Measurements from ENCODE around the gene MGMT.

Gene MGMT

DNA sequence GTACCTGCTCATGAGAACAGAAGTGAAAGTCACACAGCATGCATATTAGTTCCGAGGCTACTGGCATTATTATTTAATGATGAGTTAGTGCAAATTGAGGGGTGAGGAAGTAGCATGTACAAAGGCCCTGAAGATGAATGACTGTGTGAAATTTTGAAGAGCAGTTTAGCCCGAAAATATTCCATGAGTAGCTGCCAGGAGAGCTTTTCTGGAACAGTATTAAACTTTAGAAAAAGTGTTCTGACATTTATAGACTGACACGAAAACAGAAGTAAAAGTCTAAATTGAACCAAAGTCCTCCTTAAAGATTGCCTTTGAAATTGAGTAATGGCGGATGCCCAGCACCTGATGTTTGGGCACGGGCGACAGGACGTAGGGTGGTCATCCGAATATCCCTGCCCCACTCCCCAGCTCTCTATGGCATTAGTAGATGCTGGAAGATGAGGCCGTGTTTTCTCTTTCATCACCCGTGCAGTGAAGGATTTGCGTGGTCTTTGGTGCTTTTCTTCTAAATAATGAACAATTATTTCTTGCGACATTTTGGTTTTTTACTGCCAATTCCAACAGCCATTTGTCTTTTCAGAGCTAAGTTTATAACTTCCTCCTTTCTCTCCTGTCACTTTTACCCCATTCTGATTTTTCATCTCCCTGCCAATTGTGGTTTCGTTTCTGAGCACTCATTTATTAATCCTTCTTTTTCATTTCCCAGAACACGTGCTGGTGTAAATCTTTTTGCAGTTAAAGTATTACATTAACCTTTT lies 192.6 kb downstream of the MGMT start:
- FAIRE-seq, result no peak

DNA sequence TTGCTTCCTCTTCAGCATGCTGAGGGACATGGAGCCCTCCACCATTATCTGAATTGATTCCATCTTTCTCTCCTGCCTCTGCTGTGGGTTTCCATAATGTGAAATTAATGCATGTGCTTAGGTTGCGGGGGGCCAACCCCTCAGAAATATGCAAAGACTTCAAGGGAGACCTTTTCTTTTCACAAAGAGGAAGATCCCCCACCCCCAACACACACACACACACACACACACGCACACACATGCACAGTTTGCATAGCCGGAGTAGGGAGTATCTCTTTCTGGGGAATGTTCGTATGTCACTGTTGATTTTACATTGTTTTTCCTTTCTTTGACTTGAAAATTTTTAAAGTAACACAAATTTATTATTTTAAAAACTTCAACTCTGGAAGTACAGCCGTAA lies 193.5 kb downstream of the MGMT start:
- FAIRE-seq, result no peak

DNA sequence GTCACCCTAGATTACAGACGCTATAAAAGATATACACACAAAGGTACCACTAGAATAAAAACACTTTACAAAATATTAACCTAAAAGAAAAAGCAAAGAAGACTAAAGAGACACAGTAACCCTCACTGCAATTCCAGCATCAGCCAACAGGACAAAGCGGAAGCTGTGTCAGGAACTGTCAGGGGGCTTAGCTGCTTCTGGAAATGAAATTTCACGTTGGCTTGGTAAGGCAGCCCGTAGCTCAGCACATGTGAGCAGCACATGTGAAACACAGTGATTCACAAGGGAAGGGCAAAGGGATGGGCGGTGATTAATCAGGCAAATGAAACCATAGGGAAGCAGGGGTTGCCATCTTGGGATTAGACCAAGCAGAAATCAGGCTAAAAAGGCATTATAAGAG lies 195.4 kb downstream of the MGMT start:
- no peak for FAIRE-seq

DNA sequence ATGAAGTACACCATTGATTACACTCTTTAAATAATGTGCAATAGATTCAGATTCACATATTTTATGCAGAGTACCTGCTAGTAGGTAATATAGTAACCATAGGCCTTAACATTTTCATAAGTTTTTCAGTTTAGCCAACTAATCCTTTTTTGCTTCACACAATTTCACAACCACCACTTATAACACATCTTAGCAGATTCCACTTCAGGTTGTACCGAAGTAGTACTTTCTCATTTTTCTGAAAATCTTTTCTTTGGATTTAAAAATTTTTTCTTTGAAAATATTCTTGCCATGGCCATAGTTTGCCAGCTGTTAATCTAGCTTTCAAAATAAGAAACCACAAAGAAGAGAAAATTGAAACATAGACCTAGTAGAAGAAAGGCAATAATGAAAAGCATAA lies 203.1 kb downstream of the MGMT start:
- FAIRE-seq, result no peak

DNA sequence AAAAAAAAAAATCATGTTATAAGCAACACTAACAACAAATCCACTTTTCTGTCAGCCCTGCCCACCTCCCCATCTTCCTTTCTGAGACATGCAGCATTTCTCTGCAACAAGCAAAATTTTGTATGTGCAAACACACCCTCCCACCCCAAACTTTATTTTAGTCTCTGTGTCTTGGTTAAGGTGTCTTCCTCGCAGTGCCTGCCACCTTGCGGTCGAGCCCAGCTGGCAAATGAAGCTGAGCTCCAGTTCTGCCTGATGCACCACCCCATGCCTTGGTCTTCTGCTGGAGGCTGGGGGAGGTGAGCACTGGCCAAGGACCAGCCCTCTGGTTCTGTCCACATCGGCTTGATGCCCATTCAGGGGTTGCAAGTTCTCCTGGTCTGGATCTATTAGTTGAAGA lies 206.3 kb downstream of the MGMT start:
- no peak for FAIRE-seq

DNA sequence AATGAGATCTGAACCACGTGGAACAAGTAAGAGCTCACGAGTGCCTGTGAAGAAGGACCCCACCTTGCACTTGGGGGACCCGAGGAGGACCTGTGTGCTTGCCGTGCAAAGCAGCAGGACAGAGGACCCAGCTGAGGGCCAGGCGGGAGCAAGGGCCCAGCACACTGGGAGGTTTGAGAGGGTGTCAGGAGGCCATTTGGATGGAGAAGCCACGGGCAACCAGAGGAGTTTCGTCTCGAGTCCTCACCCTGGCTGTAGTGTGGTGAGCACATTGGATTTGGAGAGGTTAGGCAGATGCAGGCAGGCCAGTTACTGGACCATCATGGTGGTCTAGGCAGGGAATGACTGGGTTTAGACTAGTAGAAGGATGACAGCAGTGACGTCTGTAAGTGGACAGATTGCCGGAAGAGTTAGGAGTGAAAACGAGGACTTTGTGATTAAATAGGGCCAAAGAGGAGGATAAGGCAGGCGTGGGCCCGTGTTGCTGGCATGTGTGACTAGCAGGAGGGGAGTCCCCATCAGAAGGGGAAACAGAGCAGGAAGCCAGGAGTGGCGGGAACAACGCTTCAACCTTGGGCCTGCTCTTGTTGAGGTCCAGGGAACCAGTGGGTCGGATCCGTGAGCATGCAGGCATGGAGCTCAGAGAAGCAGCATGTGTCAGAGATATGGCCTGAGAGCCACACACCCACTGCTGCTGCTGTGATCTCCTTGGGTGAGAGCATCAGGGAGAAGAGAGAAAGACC lies 208.2 kb downstream of the MGMT start:
- FAIRE-seq, result no peak

DNA sequence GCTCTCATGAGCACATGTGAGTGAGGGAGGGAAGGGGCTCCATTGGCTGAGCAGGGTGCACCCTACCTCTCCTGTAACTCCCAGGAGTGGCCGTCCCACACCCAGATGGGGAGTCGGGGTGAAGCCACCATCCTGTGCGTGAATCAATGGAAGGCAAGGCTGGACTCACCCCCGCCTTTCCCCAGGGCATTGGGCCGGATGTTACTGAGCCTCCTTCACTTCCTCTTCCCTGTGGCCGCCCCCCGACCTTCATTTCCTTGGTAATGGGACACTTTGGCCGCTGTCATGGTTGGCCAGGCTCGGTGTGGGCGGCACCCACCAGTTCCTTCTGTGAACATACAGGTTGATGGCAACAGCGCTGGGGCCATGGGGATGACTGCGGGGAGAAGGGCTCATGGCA lies 209.0 kb downstream of the MGMT start:
- no peak for FAIRE-seq

DNA sequence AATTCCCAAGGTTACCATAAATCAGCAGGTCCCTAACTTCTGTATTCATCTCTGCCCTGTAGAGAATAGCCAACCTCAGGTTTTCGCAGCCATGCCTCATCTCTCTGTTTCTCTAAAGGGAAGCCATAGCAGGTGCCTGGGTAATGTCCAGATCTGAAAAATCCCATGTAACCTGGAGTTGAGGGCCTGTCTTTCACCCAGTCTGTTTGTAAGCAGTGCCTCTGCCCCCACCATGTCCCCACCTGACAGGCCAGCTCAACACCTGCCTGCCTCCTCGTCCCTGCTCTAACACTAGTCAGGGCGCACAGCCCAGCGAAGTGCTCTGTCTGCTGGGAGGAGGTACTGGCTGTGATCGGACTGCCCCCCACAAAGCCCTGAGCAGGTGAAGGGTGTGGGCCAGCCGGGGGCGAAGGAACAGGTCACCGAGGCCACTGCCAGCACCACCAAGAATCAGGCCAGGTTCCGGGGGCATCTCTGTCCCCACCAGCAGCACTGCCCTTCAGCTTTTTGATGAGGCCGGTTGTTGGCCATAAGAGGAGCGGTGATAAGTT lies 210.4 kb downstream of the MGMT start:
- FAIRE-seq, result no peak

DNA sequence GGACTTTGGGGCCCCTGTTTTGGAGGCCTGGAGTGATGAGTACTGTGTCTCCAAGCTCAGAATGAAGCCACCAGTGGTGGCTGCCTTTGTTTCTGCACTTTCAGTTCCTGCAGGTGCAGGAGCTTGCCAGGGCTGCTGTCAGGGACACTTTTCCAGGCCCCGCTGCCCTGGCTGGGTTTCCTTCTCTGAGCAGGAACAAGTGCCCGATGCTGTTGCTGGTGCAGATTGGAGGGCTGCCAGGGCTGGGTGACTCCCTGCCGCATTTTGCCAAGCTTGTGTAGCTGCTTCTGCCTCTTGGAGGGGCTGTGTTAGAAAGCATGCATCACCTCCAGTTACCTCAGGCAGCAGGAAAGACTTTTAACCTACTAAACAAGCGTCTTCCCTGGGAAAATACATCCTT lies 211.1 kb downstream of the MGMT start:
- FAIRE-seq, result no peak

DNA sequence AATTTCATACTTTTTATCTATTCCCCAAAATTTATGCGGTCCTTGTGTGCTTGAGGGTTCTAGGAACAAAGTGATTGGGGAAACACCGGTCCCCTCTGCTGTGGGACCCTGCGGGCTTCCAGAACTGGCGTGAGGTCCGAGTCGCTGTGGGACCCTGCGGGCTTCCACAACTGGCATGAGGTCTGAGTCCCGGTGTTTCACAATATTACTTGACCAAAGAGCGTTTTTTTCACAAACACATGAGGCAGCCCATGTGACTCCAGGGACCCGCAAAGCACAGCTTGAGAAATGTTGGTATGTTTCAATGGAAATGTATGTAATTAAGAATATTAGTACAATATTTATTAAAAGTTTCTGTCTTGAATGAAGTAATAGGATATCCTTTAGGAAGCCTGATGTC lies 212.2 kb downstream of the MGMT start:
- FAIRE-seq, result no peak

DNA sequence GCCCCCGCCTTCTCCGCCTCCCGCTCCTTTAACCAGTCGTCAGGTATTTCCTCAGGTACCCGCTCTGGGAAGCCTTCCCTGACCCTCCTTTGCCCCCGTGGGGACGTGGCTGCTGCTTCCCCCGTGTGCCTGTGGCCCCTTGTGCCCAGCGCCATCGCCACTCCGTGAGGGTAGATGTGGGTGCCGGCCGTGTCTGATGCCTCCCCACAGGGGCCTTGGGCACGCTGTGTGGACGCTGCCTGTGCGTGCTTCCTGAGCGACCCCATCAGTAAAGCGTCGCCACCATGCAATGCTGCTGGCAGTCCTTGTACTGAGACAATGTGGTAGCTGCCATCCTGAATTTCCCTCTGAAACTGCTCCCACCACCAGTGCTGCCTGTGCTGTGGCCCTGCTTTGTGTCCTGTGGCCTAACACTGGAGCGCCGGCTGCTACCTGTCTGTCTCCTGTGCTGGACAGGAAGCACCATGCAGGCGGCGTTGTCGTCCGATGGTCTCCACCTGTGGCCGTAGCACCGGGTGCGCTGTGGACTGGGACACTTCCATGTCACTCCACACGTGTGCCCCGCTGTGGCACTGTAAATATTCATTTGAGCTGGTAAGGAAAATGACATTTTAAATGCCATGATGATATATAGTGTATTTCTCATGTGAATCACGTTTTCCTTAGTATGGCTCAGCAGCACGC lies 213.8 kb downstream of the MGMT start:
- FAIRE-seq, result no peak

DNA sequence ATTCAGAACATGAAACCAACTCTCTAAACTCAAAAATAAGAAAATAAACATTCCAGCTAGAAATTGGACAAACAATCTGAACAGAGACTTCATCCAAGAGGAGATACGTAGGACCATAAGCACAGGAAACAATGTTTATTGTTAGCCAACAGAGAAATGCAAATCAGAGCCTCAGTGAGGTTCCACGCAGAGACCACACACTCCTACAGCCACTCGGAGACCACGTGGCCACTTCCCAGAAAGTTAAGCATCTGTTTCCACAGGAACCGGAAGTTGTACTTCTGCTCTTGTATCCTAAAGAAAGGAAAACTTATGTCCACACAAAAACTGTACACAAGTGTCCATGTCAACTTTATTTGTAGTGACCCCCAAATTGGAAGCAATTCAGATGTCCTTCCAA lies 214.8 kb downstream of the MGMT start:
- FAIRE-seq, result no peak

DNA sequence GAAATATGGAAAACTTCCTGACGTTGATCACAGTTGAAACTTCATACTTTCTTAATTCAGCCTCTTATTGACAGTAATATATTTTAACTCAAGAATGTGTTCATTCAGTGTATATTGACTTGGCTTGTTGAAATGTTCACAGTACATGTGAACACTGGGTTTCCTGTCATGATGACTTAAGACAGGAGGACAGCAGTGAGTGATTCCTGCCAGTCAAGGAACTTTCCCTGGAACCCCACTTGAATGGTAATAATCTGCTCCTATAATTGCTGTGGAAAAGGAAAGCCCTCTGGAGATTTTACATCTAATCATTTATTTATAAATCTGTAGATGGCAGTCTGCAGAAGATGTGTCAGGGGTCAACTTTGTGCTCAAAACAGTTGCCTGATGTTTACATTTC lies 216.5 kb downstream of the MGMT start:
- FAIRE-seq, result no peak

DNA sequence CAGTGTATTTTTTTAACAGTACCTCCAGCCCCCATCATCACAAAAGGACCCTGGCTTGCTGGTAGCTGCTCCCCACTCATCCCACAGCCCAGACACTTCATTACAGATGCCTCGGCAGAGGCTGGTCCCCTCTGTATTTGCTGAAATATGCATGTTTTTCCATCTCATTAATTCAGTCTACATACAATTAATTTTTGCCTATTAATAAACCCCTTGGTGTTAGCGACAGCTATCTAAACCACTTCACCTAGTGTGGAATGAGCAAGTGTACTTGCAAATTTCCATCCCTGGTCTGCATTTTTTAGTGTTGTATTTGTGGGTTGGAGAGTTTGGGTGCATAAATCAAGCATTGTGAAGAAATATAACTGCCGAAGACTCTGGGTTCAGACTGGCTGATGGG lies 216.9 kb downstream of the MGMT start:
- FAIRE-seq, result no peak

DNA sequence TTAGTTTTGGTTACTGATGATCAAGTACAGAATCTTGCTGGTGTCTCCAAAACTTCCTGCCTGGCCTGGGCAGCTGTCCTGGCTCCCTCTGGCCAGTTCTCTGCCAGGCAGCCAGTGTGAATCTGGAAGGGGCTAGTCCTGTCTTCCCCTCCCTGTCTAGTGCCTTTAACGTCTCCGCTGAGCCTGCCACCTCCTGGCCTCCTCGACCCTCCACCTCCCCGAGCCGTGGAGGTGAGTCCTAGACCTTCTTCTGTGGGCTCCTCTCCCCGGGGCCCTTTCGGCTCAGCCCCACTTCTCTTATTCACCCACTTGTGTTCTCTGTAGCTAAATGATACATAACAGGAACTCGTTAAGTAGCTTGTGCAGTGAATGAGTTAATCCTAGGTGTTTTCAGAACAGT lies 218.2 kb downstream of the MGMT start:
- FAIRE-seq, result no peak

DNA sequence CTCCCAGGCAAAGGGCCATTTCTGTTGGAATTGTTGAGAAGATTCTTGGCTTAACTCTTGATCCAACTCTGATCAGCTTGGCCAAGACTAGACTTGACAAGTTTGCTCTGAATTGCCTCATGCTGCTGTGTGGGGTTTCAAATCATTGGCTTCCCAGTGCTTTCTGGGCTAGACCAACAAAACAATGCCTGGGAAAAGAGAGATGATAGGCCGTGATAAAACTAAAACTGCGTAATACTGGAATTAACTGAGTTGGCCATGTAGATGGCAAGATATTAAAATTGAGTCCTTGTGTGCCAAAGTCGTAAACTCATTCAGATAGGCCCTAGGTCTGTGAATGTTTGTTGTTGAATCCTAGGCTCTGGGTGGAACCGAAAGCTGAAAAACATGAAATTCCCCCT lies 222.6 kb downstream of the MGMT start:
- FAIRE-seq, result no peak

DNA sequence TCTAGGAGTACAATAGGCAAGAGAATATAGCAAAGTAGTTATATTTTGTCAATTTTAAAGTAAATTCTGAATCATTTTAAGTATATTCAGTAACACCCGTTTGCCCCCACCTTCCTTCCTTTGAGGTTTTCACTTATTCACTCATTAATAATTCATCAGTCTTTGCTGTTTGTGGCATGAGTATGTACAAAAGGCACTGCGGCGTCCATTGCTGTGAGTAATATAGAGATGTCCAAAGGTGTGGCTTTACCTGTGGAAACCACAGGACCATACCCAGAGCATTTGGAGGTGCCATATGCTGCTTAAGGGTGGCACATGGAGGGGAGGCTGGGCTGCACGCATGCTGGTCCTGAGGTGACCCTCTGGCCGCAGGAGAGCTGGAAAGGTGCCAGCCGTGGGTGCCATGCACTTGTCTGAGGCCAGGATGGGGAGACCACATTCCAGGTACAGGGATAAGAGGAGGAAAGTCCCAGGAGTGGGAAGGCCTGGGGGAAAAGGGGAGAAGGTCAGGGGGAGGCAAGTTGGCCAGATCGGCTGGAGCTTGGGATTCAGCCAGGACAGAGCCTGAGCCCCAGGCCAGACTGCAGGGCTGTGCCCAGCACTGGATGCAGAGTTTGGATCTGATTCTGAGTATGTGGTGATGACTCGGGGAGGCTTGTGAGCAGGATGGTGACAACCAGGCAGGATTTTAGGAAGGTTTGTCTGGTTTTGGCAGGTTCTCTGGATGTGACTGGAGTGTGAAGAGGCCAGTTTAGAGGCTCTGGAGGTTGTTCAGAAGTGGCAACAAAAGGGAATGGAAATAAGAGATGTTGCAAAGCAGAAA lies 223.4 kb downstream of the MGMT start:
- no peak for FAIRE-seq

DNA sequence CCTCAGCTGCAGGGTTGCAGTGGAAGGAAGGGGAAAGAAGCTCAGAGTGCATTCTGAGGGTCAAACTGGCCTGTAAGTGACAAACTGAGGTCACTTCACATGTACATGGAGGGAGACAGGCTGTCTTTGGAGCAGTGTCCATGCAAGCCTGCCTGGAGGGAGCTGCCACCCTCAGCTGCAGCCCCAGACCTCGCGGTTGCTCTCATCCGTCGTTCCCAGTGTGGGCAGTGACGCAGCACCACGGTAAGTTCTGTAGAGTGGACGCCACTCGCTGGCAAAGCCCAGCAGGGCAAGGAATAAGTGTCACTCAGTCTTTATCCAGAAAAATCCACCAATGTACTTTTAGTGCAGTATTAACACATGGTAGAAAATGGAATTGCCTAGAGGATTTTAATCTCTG lies 225.7 kb downstream of the MGMT start:
- no peak for FAIRE-seq

DNA sequence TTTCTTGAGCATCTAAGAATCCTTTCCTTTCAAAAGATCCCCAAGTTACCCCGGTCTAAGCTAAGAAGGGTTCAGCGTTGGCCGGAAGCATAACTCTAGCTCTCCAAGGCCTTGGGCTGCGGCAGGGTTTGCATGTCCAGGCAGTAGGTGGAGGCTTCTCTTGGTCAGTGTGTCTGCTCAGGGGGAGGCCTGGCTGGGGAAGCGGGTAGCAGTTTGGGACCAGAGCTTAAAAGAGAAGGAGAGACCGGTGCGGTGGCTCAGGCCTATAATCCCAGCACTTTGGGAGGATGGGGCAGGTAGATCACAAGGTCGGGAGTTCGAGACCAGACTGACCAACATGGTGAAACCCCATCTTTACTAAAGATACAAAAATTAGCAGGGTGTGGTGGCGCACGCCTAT lies 226.3 kb downstream of the MGMT start:
- no peak for FAIRE-seq

DNA sequence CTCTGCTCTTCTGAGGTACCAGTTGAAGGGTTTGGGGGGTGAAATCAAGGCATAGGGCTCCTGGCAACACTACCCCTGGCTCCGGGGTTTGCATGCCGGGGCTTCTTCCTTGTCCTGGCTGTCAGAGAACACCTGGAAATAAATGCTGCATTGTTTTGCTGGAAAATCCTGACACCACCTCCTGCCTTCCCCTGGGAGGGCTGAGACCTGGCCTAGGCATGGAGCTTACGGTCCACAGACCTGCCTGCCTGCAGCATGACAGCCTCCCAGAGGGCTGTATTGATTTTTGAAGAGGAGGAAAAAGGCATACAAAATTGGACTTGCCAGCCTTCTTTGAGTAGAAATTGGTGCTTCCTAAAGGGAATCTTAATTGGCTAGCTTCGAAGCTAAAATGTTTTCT lies 227.1 kb downstream of the MGMT start:
- FAIRE-seq, result no peak

DNA sequence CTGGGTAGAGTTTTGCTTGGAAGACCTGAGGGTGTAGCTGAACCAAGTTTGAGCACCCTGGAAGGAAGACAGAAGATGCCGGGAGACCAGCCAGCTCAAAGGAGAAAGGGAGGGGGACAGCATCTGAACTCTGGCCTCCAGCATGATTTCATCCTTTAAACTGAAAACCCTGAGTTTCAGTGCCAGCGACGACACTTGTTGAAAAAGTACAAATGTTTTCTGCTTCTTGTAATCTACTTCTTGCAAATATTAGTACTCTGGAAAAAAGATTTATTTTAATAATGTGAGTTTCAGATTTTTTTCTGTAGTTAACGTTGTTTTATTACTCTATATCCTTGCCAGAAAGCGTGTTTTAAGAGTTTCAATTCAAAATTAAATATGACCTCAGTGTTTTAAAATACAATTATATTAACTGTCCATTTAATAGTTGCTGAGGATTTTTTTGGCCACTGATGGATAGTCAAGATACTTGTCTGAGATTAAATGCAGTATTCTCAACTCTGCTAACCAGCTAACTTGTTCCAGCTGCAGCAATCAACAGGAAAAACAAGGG lies 227.7 kb downstream of the MGMT start:
- no peak for FAIRE-seq

DNA sequence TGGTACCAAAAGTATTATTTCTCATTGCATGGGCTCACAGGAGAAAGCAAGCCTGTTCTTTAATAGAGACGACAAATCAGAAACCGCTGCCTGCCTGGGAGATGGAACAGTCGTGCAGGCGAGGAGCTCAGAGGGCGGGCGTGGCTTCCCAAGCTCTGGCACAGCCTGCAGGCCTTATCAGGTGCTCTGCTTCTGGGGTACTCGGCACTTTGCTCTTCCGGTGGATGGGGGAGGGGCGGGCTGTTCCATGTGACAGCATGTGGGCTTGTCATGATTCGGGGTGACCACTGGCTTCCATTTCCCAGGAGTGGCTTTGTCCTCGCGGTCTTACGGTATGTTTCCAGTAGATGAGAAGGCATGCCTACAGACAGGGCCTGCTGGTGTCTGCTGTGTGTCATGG lies 228.6 kb downstream of the MGMT start:
- no peak for FAIRE-seq

DNA sequence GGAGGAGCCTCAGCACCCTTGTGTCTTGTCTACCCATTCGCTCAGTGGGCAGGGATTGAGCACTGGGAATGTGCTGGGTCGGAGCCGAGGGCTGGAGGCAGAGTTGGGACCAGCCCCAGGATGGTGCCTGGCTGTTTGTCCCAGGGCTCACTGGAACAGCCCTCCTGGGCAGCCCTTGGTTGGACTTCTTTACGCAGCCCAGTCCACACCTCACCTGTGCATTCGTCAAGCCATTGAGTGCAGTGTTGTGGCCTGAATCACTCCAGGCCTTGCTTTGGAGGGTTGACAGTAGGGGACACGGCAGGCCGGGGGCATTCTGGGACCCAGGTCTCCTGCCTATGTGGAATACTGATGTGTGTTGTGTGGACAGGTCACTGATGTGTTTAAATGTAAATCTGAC lies 229.6 kb downstream of the MGMT start:
- FAIRE-seq, result no peak
